IPS-20b (cell line): Measurements from ENCODE around the gene WDR91.

Experiments used
- H3K27ac ChIP-seq: one replicate; pipeline ENCODE4 v1.5.1; 2013; ENCODE audit warnings: low read length
- H3K27me3 ChIP-seq: 2 replicates; pipeline ENCODE4 v1.6.1; 2013; ENCODE audit warnings: mild to moderate bottlenecking, low read length, inconsistent platforms; ENCODE audit not compliant: insufficient read depth
- H3K36me3 ChIP-seq: 2 replicates; pipeline ENCODE4 v1.6.1; 2013; ENCODE audit warnings: low read depth, mild to moderate bottlenecking, inconsistent platforms, low read length, moderate library complexity; ENCODE audit not compliant: insufficient read depth
- H3K4me1 ChIP-seq: 2 replicates; pipeline ENCODE4 v1.6.1; 2013; ENCODE audit warnings: mild to moderate bottlenecking, control low read depth, inconsistent platforms, low read length, moderate library complexity; ENCODE audit not compliant: insufficient read depth
- H3K4me3 ChIP-seq: 2 replicates; pipeline ENCODE4 v1.5.1; 2013; ENCODE audit warnings: mild to moderate bottlenecking, low read length, inconsistent platforms
- H3K9ac ChIP-seq: 2 replicates; pipeline ENCODE4 v1.6.1; 2013; ENCODE audit warnings: low read depth, mild to moderate bottlenecking, inconsistent platforms, low read length, moderate library complexity
- H3K9me3 ChIP-seq: 2 replicates; pipeline ENCODE4 v1.6.1; 2013; ENCODE audit warnings: mild to moderate bottlenecking, low read depth, low read length, inconsistent platforms; ENCODE audit not compliant: insufficient read depth

Gene WDR91

GRCh38 chr7:135151132-135151531 is 60.2 kb downstream of the WDR91 start:
- H3K27me3 ChIP-seq, result no peaks in the 10 kb centered on the region
- no peak overlapping the region for H3K27ac ChIP-seq

GRCh38 chr7:135150072-135150782 is 61.1 kb downstream of the WDR91 start:
- H3K27me3 ChIP-seq, result no peaks in the 10 kb centered on the region
- H3K9ac ChIP-seq, result no peak overlapping the region
- H3K36me3 ChIP-seq, result no peaks in the 10 kb centered on the region
- no peaks in the 10 kb centered on the region for H3K4me1 ChIP-seq
- no peak overlapping the region for H3K27ac ChIP-seq
- peaks cover under 1% of the 10 kb centered on the region; the same call in 1 of the 2 replicates for H3K9me3 ChIP-seq
- no peak overlapping the region for H3K4me3 ChIP-seq

More at GRCh38 chr7:135151132-135151531, 60.2 kb downstream of the WDR91 start:
- Histone ChIP-seq H3K9ac (no peak overlapping the region), H3K36me3 (no peaks in the 10 kb centered on the region), H3K4me1 (no peaks in the 10 kb centered on the region), H3K4me3 (no peak overlapping the region), H3K9me3 (peaks cover 10% of the 10 kb centered on the region)

- no peak within 1 kb of the TSS for H3K9ac ChIP-seq
- no peaks in the 10 kb centered on the region for H3K4me1 ChIP-seq
- no peak within 1 kb of the TSS for H3K4me3 ChIP-seq
- H3K27ac ChIP-seq, result no peak within 1 kb of the TSS
- no peaks in the 10 kb centered on the region for H3K27me3 ChIP-seq
- H3K36me3 ChIP-seq, result no peaks in the 10 kb centered on the region
- H3K9me3 ChIP-seq, result no peaks in the 10 kb centered on the region
Observed at GRCh38 chr7:135147899-135148721, 63.2 kb downstream of the WDR91 start, which contains the start of gene TMEM140. TSS of gene TMEM140 (plus strand) at chr7:135148072. CDS start at chr7:135164442, 16,370 bp downstream.

GRCh38 chr7:135147341-135147898 is 63.9 kb downstream of the WDR91 start:
- H3K4me3 ChIP-seq, result no peak overlapping the region
- no peak overlapping the region for H3K9ac ChIP-seq
- no peaks in the 10 kb centered on the region for H3K9me3 ChIP-seq
- no peaks in the 10 kb centered on the region for H3K27me3 ChIP-seq
- H3K27ac ChIP-seq, result no peak overlapping the region
- H3K4me1 ChIP-seq, result no peaks in the 10 kb centered on the region
- H3K36me3 ChIP-seq, result no peaks in the 10 kb centered on the region

- H3K4me1 ChIP-seq, result no peaks in the 10 kb centered on the region
- H3K36me3 ChIP-seq, result no peaks in the 10 kb centered on the region
- H3K27me3 ChIP-seq, result no peaks in the 10 kb centered on the region
- no peak overlapping the region for H3K4me3 ChIP-seq
- no peak overlapping the region for H3K9ac ChIP-seq
- H3K9me3 ChIP-seq, result no peaks in the 10 kb centered on the region
- no peak overlapping the region for H3K27ac ChIP-seq
Observed at GRCh38 chr7:135143885-135144668, 67.2 kb downstream of the WDR91 start.
